Measurements from ENCODE around the gene SH3BP1. TPM values are rescaled to one million over a fixed set of nuclear protein-coding genes. Genes with fewer than 3 reads are reported as not detected.
"Not testable (repeated sequence)": the region's sequence is repeated elsewhere in the genome, so short reads cannot be mapped to it uniquely, and the experiment has no call there.

Gene SH3BP1
- 52.1 and 60.5 TPM in 2 replicates for total RNA-seq (2021)
- Bru-seq, nascent RNA: percentile 51 among the genes with signal in this experiment
- BruChase-seq, experiment 1, labeled RNA remaining after a 2-hour chase: percentile 62 among the genes with signal in this experiment
- BruChase-seq, experiment 2, labeled RNA remaining after a 6-hour chase: percentile 84 among the genes with signal in this experiment
- long read RNA-seq, transcript SH3BP1-201 (18 exons, 2,854 nt): major isoform, 12 of 26 reads
- long read RNA-seq, partial matches to known transcripts: 8 of 26 reads
- long read RNA-seq, other reads (novel, unspliced or antisense): 6 of 26 reads

DNA sequence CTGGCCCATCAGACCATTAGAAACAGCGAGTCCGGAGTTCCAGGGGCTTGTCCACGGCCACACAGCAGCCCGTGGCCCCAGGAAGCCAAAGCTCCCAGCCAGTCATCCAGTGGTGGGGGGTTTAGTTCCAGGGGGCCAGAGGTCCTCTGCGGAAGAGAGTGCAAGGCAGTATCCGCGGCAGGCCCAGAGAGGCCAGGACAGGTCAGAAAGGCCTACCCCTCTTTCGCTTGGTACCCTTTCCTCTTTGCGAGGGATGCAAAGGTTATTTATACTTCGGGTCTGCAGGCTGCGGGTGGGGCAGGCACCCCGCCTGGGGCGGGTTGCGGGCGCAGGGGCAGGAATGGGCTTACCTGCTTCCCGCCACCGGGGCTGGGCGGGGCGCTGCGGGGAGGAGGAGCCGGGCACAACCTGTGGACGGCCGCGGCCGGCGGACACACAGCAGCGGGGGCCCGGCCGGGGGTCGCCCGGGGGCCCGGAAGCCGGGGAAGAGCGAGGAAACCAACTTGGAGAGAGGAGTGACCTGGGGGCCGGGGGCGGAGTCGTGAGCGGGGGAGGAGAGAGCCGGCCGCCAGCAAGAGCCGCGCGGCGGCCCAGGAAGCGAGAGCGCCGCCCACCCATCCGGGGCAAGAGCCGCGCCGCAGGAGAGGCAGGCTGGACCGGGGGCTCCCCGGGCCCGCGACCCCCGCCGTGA is at the start of gene SH3BP1:
TSS of gene SH3BP1 (plus strand) at position 600 of the 691 bp plus-strand sequence. CDS start 119 bp downstream, outside the sequence.
- H2AFZ ChIP-seq: peak within 1 kb of the TSS; percentile 73
- H3K4me1 ChIP-seq (replicated peaks; ENCODE audit: insufficient read depth): peaks cover 32% of the 10 kb centered on the region
- no peak within 1 kb of the TSS for H3K27ac ChIP-seq
- peak within 1 kb of the TSS; percentile 99 for H3K4me2 ChIP-seq
- H3K27me3 ChIP-seq (ENCODE audit: insufficient read depth, low read depth): no peaks in the 10 kb centered on the region
- ChIA-PET POLR2A (ENCODE audit: unreplicated experiment) (interaction anchor here (0.5 to 0.6 kb wide), 2 partner anchors 179 to 266 kb away, joined by 3 to 7 read pairs; no protein-coding TSS in a partner anchor), CTCF (interaction anchor here (0.6 to 0.7 kb wide), 2 partner anchors 37 to 112 kb away, joined by 4 to 5 read pairs; no protein-coding TSS in a partner anchor)
- H3K9me2 ChIP-seq (ENCODE audit: insufficient read depth): no peaks in the 10 kb centered on the region
- H3F3A ChIP-seq (ENCODE audit: insufficient read depth, low read depth): peaks cover 53% of the 10 kb centered on the region
- H3K36me3 ChIP-seq (ENCODE audit: low read depth): 0 out of 2 replicates have a peak, but pooled peaks cover 4% of the 10 kb centered on the region
- no peak for TF ChIP-seq EZH2 (IDR thresholded peaks at IDR 0.05; ENCODE audit: low read depth)
- TF ChIP-seq CTCF (conservative IDR thresholded peaks at IDR 0.05): no peak
- H3K4me3 ChIP-seq: peak within 1 kb of the TSS; percentile 70
- peak in 1 of 2 experiments; percentile 79 for DNase-seq
- H4K20me1 ChIP-seq (ENCODE audit: insufficient read depth): 0 out of 2 replicates have a peak, but pooled peaks cover 3% of the 10 kb centered on the region
- no TSS peak for BruUV-seq (replicated peaks)
- no peaks in the 10 kb centered on the region for H3K9me3 ChIP-seq (ENCODE audit: insufficient read depth, low read depth)
- H3K79me2 ChIP-seq (ENCODE audit: low read depth): peaks cover 7% of the 10 kb centered on the region
- intact Hi-C loops (cut with micrococcal nuclease; ENCODE audit: unreplicated experiment): loop anchor here (1.0 kb wide), 1 partner anchor 31 kb away; the partner anchor contains the start of gene GGA1

- H3K9me3 ChIP-seq (ENCODE audit: insufficient read depth, low read depth); H3K27me3 ChIP-seq (ENCODE audit: insufficient read depth, low read depth); H2AFZ ChIP-seq; H3K27ac ChIP-seq; H3K4me2 ChIP-seq; H3K36me3 ChIP-seq (ENCODE audit: low read depth); H3K4me3 ChIP-seq; H3K9me2 ChIP-seq (ENCODE audit: insufficient read depth); H3K79me2 ChIP-seq (ENCODE audit: low read depth); H4K20me1 ChIP-seq (ENCODE audit: insufficient read depth); DNase-seq; BruUV-seq (replicated peaks): not testable (repeated sequence)
- Histone ChIP-seq H3F3A (ENCODE audit: insufficient read depth, low read depth) (peaks cover 15% of the 10 kb centered on the region; the same call in 1 of the 2 replicates), H3K4me1 (replicated peaks; ENCODE audit: insufficient read depth) (peaks cover 12% of the 10 kb centered on the region)
- CTCF ChIA-PET: interaction anchor here (0.6 to 2.8 kb wide), 4 partner anchors 22 to 664 kb away, joined by 5 to 31 read pairs (median 14); no protein-coding TSS in a partner anchor
- intact Hi-C loops (cut with micrococcal nuclease; ENCODE audit: unreplicated experiment): loop anchor here (5.0 kb wide), 1 partner anchor 134 kb away; no protein-coding TSS in a partner anchor
- POLR2A ChIA-PET (ENCODE audit: unreplicated experiment): interaction anchor here (0.6 kb wide), 1 partner anchor 31 kb away, joined by 15 read pairs; the partner anchor contains the start of gene CDC42EP1
Measured at GRCh38 chr22:37591081-37591480, 48.4 kb upstream of the SH3BP1 start.

- intact Hi-C loops (cut with micrococcal nuclease; ENCODE audit: unreplicated experiment): loop anchor here (1.0 to 5.0 kb wide), 4 partner anchors 25 to 276 kb away; no protein-coding TSS in a partner anchor
Measured at GRCh38 chr22:37591823-37592404, 47.6 kb upstream of the SH3BP1 start.

More at GRCh38 chr22:37591823-37592404, 47.6 kb upstream of the SH3BP1 start:
- no TSS peak for BruUV-seq (replicated peaks)
- H2AFZ ChIP-seq: 0 out of 2 replicates have a peak overlapping the region, but pooled peaks have one; percentile 24
- peak in 1 of 2 experiments; percentile 31 for DNase-seq
- no peaks in the 10 kb centered on the region for H4K20me1 ChIP-seq (ENCODE audit: insufficient read depth)
- no peaks in the 10 kb centered on the region for H3K79me2 ChIP-seq (ENCODE audit: low read depth)
- H3K4me1 ChIP-seq (replicated peaks; ENCODE audit: insufficient read depth): peaks cover 12% of the 10 kb centered on the region
- no peak overlapping the region for H3K27ac ChIP-seq
- ChIA-PET CTCF (interaction anchor here (0.5 to 2.8 kb wide), 22 partner anchors 10 to 1043 kb away, joined by 3 to 31 read pairs (median 6); partner anchors contain the start of gene LGALS2), POLR2A (ENCODE audit: unreplicated experiment) (interaction anchor here (0.6 to 0.8 kb wide), 4 partner anchors 16 to 1114 kb away, joined by 3 to 47 read pairs (median 6); partner anchors contain the start of genes ANKRD54 and GTPBP1)
- H3K9me2 ChIP-seq (ENCODE audit: insufficient read depth): no peaks in the 10 kb centered on the region
- H3F3A ChIP-seq (ENCODE audit: insufficient read depth, low read depth): peaks cover 20% of the 10 kb centered on the region; the same call in 1 of the 2 replicates
- peak overlapping the region; percentile 61 for H3K4me2 ChIP-seq
- H3K36me3 ChIP-seq (ENCODE audit: low read depth): no peaks in the 10 kb centered on the region
- no peaks in the 10 kb centered on the region for H3K9me3 ChIP-seq (ENCODE audit: insufficient read depth, low read depth)
- H3K4me3 ChIP-seq: peak overlapping the region; percentile 35; the same call in 1 of the 2 replicates
- H3K27me3 ChIP-seq (ENCODE audit: insufficient read depth, low read depth): no peaks in the 10 kb centered on the region
- TF ChIP-seq EZH2 (IDR thresholded peaks at IDR 0.05; ENCODE audit: low read depth) (no peak), CTCF (conservative IDR thresholded peaks at IDR 0.05) (no peak)

Data from PC-9 (cell line).